HG03442 (cell line): Measurements from ENCODE around the gene CLEC11A.

Experiments used
- ATAC-seq: cut with Tn5 transposase; IDR thresholded peaks from one replicate; pipeline ENCODE4 v1.9.1; 2021; ENCODE audit warnings: mild to moderate bottlenecking, moderate library complexity; ENCODE audit not compliant: unreplicated experiment

Gene CLEC11A

DNA sequence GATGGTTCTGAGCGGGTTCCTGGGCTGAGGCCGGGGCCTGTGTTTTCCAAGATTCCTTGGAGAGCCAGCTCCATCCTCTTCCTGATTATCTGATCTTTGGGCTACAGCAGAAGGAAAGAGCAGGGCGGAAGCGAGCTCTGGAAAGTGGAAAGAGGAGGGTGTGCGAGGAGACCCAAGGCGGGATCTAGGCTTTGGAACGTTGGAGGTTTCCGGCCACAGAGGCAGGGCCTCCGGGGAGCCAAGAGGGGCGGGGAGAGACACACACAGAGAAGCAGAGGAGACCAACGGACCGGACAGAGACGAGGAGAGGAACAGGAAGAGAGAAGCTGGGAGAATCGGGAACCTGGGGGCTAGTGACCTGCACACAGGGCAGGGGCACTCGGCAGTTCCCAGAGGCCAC lies at the start of gene CLEC11A:
CLEC11A (plus strand) TSS at position 296 of the 400 bp plus-strand sequence. CDS start 162 bp downstream, outside the sequence.
- ATAC-seq = no peak

DNA sequence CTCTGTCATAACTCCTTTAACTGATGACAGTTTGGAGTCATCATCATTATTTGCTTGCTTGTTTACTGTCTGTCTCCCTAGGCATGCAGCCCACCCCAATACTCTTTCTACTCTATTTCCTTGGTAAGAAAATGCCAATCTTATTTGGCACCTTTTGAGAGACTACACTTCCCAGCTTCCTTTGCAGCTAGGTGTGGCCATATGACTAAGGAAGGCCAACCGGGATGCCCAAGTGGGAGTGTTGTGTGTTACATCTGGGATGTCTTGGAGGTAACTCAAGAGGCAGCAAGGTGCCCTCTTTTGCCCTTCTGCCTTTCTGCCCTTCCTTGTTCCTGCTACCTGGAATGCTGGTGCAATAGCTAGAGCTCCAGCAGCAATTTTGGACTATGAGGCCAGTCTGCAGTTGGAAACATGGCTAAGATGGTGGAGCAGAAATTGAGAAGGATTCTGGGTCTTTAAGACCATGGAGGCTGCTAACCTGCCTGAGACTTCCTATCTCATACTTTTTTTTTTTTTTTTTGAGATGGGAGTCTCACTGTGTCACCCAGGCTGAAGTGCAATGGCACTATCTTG lies 46.5 kb upstream of the CLEC11A start:
- no peak for ATAC-seq

DNA sequence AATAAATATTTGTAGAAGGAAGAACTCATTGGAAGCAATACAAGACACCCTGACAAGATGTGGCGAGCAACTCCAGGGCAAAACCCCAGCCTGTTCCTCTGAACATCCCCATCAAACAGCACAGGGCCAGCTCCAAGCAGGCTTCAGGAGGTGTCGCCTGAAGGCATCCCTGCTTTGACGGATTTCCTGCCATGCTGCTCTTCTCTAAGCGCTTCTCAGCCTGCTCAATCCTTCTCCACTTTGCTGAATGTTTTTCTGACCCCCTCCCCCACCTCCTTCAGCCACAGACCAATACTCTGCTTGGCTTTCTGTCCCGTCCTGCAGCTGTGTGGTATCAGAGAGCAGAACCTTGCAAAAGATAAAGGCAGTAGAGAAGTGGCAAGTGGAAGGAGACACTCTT lies 45.5 kb upstream of the CLEC11A start:
- no peak for ATAC-seq

DNA sequence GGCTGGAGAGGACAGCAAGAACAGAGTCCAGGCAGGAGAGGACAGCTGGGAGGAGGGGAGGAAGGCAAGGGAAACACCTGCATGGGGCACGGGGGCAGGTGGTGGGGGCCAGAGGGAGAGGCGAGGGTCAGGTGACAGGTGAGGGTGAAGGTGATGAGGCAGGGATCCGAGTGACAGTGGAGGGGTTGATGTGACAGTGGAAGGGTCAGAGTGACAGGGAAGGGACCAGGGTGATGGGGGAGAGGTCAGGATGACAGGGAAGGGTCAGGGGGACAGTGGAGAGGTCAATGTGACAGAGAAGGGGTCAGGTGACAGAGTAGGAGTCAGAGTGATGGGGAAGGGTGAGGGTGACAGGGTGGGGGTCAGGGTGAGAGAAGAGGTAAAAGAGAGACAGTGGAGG lies 44.8 kb upstream of the CLEC11A start:
- no peak for ATAC-seq

DNA sequence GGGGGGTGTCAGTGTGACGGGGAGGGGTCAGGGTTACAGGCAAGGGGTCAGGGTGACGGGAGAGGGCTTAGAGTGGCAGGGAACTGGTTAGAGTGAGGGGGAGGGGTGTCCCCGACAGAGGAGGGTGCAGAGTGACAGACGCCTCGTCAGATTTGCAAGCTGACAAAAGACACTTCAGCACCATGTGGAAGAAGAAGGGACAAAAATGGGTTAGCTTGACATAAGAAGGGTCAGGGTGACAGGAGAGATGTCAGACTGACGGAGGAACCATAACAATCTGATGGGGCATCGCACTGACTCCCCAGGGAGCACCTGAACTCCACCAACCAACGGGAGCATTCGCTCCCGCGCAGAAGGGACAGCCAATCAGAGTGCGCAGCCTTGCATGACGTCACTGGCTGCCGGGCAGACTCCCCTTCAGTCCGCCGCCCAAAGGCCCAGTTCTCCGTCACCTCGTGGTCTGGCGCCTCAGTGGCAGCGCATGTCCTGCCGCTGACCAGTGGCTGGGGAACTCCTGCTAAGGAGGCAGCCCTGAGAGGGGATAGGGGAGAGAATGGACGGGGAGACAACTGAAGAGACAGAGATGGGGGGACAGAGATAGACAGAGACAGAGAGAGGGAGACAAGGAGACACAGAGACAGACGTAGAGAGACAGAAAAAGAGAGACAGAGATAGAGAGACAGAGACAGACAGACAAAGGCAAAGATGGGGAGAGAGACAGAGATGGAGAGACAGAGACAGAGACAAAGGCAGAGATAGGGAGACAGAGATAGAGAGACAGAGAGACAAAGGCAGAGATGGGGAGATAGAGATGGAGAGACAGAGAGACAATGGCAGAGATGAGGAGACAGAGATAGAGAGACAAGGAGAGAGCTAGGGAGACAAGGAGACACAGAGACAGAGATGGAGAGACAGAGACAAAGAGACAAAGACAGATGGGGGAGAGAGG lies 43.7 kb upstream of the CLEC11A start:
- no peak for ATAC-seq

- no peak for ATAC-seq
Measured at GRCh38 chr19:50686310-50687032, 36.7 kb upstream of the CLEC11A start.

- ATAC-seq = no peak
Measured at GRCh38 chr19:50688766-50689165, 34.4 kb upstream of the CLEC11A start.

- ATAC-seq = no peak
Measured at GRCh38 chr19:50690439-50690838, 32.7 kb upstream of the CLEC11A start.

DNA sequence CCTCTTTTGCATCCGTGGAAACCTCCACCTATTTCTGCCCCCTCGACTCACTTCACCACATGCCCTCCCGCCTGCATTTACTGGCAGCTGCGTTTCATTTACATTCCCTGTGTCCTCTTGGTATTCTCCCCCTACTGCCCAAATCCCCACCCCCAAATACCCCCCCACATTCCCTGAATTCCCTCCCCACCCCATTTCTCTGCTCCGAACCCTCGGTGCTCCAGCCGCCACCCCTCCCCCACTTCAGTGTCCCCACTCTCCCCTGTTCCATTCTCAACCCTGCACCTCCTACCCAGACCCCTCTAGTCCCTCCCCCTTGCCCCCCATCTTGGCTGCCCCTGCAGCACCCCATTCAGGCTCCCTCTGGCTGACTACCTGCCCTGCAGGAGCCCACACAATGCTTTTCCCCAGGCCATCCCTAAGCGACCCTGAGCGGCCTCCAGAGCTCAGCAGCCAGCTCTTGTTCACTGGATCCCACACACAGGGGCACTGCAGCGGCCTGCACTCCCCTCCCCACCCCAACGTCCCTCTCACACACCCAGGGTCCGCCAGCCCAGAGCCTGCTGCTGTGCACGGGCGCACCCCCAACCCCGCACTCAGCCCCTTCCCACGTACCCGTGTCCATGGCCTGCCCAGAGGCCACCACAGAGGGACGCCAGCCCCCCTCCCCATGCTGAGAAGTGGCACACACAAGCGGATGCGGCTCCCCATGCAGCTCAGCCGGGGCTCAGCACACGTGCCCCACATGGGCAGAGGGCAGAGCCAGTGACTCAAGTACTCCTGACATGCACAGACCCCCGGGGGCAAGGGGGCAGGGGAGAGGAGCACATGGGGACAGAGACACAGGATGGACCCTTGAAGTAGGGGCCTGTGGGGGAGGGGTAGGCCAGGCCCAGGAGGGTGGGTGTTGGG lies 29.8 kb upstream of the CLEC11A start:
- ATAC-seq = no peak

DNA sequence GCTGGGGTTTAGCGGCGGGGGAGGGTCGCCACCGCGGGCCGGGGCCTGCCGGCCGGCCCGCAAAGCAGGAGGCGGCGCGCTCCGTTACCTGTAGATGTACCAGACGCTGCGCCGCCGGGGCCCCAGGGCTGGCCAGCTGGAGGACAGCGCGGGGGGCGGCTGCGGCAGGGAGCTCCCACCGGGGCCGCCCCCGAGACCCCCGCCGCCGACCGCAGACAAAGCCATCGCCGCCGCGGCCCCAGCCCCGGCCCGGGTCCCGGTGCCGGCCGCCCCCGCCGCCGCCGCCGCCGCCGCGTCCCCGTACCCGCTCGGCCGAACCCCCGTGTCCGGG lies 28.4 kb upstream of the CLEC11A start:
- ATAC-seq = no peak

DNA sequence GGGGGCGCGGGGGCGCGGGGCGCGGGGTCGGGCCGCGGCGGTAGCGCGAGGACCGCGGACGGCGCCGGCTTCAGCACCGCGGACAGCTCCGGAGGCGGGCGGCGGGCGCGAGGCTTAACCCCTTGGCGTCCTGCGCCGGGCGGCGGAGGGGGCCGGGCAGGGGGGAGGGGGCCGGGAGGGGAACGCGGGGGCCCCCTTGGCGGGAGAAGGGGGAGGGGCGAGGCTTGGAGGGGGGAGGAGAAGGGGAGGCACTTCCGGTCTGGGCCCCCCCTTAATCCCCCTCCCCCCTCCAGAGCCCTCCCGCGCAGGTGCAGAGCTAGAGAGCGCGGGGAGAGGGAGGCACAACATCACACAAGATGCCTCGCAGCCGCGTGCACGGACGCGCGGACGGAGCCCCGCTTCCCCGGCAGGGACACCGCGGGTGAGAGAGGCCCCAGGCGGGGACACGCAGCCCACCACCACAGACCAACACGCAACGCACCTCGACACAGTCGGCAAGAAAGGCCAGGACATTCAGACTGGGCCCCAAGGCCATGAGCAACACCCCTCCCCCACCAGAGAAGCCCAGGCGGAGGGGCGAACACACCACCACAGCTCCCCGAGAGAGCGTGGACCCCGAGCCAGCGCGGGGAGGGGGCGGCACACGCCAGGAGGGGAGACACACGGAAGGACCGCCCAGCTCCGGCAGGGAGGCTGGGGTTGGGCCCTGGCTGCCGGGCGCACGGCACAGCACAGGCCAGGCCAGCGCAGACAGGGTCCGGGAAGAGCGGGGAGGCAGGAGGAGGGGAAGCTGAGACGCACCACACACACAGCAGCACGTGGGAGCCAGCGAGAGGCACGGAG lies 27.7 kb upstream of the CLEC11A start:
- ATAC-seq = no peak

- no peak for ATAC-seq
Measured at GRCh38 chr19:50696094-50696483, 27.1 kb upstream of the CLEC11A start.

DNA sequence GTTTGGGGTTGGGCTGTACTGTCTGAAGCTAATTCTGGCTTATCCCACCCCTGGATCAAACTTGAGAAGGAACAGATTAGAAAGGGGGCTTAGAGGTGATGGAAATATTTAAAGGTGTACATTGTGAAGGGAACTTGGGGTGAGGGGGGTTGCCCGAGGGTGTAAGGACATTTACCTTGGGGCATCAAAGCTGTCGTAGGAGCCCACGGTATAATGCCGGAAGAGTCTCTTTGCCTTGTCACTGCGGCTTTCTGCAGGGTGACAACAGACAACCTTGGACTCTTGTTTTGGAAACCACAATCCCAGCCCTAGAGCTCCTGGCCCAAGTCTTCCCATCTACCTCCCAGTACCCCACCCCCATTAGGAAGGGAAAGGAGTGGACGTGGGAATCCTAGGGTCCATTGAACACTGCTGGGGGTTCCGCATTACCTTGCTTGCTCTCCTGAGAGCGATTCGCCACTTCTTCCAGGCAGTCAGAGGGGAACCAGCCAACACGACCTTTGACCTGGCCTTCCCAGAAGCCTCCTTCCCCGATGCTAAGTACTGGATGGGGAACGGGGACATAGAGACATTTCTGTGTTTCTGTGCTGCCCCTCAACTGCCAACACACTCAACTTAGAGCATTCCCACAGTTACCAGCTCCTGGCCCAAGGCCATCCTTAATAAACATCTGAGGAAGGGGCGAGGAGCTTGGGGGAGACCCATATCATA lies 25.6 kb upstream of the CLEC11A start:
- no peak for ATAC-seq

GRCh38 chr19:50701367-50701985 lies 21.7 kb upstream of the CLEC11A start:
- no peak for ATAC-seq

- ATAC-seq = no peak
Measured at GRCh38 chr19:50702158-50702870, 20.9 kb upstream of the CLEC11A start.

DNA sequence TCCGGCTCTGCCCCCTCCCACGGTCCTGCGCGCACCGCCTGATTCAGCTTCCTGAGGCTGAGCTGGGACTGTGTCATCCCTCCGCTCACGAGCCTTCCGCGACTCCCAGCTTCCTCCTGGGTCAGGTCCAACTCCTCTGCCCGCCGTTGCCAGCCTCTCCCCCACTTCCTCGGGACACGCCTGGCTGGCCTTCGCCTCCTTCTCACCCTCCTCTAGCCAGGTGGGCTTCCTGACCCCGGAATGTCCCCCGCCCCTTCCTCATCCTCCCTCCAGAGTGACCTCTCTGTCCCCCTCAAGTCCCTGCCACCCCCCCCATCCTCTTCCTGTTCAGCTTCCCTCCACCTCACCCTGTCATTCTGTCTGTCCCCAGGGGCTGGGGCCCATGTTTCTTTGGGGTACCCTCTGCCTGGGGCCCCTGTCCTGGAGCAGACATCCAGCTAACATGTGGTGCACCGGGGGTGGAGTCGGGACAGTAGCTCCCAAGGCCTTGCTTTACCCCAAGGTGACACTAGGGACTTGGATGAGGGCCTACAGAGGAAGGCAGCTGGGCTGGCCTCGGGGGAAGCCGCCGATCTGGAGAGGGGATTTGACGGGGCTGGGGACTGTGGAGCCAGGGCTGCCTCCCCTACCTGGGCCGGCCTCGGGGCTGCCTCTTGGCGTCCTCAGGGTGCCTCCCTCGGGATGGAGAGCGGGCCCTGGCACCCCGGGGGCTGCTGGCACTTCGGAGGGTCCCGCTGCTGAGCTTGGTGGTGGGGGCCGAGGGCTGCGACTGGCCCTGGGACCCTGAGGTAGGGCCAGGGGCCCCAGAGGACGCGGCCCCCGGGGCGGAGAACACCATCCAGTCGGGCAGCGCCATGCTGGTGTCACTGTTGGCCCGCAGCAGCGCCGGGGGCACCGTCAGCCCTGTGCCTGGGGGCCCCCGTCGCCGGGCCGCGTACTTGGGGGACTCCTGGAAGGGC lies 20.0 kb upstream of the CLEC11A start:
- ATAC-seq = no peak
